ENCODE results near the gene LY6G5B. TPM values are rescaled to one million over a fixed set of nuclear protein-coding genes. Genes with fewer than 3 reads are reported as not detected.
A peak's percentile ranks its signal among the peaks of the same experiment; 100 is the strongest.

The LY6G5B gene
- total and polyA plus RNA-seq, 2 of the 4 experiments (the other 2 are of a cell fraction): 2.2 to 13.6 TPM

GRCh38 chr6:31658983-31659648 is 10.7 kb upstream of the LY6G5B start:
- no peak overlapping the region for H3K14ac ChIP-seq (replicated peaks; ENCODE audit: low read depth, low read length)
- intact Hi-C loops (cut with micrococcal nuclease) (no loop called here), in situ Hi-C loops (cut with MboI; ENCODE audit: low sequenced_read_pairs) (no loop called here), dilution Hi-C loops (cut with HindIII; ENCODE audit: low sequenced_read_pairs, unreplicated experiment) (no loop called here)
- ChIA-PET CTCF (no interaction called here), POLR2A (ENCODE audit: unreplicated experiment) (no interaction called here)
- TF ChIP-seq RFX5 (IDR thresholded peaks at IDR 0.05; ENCODE audit: low read depth, low read length): no peak
- H3K27ac ChIP-seq (ENCODE audit: insufficient read depth, low read length): no peak overlapping the region
- H3K9me3 ChIP-seq (ENCODE audit: control insufficient read depth, insufficient read depth, low read length): no peaks in the 10 kb centered on the region
- H2BK15ac ChIP-seq (ENCODE audit: low read depth, low read length): no peak overlapping the region
- peak overlapping the region; percentile 87 for H3K4me2 ChIP-seq (ENCODE audit: low read depth, low read length)
- H3K79me1 ChIP-seq (ENCODE audit: low read depth in 1 of 2, low read length in 2 of 2): peaks cover 22 to 77% of the 10 kb centered on the region in 2 experiments; a peak in 3 of 4 replicates
- no peak overlapping the region for H3K56ac ChIP-seq (ENCODE audit: extremely low read depth, insufficient read depth, low read length)
- H3K9ac ChIP-seq (ENCODE audit: low read depth, low read length): peak overlapping the region; percentile 98; the same call in 1 of the 2 replicates
- H2BK20ac ChIP-seq (ENCODE audit: low read depth, low read length): no peak overlapping the region
- ATAC-seq (ENCODE audit: low read depth) (no peak), DNase-seq (no peak)
- no peak overlapping the region for H2BK5ac ChIP-seq (ENCODE audit: low read depth, low read length, poor library complexity, severe bottlenecking)
- no peak overlapping the region for H3K4ac ChIP-seq (ENCODE audit: low read depth, low read length)
- H3K23ac ChIP-seq (ENCODE audit: low read depth, low read length): 0 out of 2 replicates have a peak overlapping the region, but pooled peaks have one; percentile 15
- no peak overlapping the region for H3K18ac ChIP-seq (ENCODE audit: low read depth, low read length)
- H2AFZ ChIP-seq (replicated peaks; ENCODE audit: low read length, poor library complexity): no peak overlapping the region
- BruUV-seq (replicated peaks): no TSS peak
- no peak overlapping the region for H4K5ac ChIP-seq (ENCODE audit: low read depth, low read length)
- H3K4me1 ChIP-seq (ENCODE audit: control insufficient read depth, insufficient read depth, low read length): peaks cover 19% of the 10 kb centered on the region
- WGBS, 2 experiments (ENCODE audit: extremely low coverage in 2 of 2, insufficient read length in 1 of 2): 100% methylated on average over 5 of the region's 13 CpGs; no CpG with 5 or more reads in 1 of the 2 experiments
- H2BK120ac ChIP-seq (ENCODE audit: low read depth, low read length): no peak overlapping the region
- H3K4me3 ChIP-seq (ENCODE audit: insufficient read depth, low read depth, low read length): no peak overlapping the region; the same call in 1 of the 2 replicates
- H4K8ac ChIP-seq (ENCODE audit: low read depth in 2 of 2, low read length in 2 of 2): no peak overlapping the region
- peak overlapping the region; percentile 90 for H2AK9ac ChIP-seq (replicated peaks; ENCODE audit: low read depth, low read length, poor library complexity)
- peaks cover 17% of the 10 kb centered on the region for H4K20me1 ChIP-seq (ENCODE audit: insufficient read depth, low read length)
- peaks cover 17% of the 10 kb centered on the region; the same call in 1 of the 2 replicates for H3K9me1 ChIP-seq (ENCODE audit: insufficient read depth, low read length)
- no peak overlapping the region for H4K91ac ChIP-seq (ENCODE audit: insufficient read depth, low read depth, low read length)
- 0 out of 2 replicates have a peak overlapping the region, but pooled peaks have one; percentile 65 for H2AK5ac ChIP-seq (ENCODE audit: low read depth, low read length)
- H3K36me3 ChIP-seq (ENCODE audit: control insufficient read depth, insufficient read depth, low read length): peaks cover 15% of the 10 kb centered on the region
- H3K27me3 ChIP-seq (ENCODE audit: control insufficient read depth, insufficient read depth, low read length): no peaks in the 10 kb centered on the region

Data from IMR-90 (cell line).